Measurements from ENCODE around the gene HPDL. TPM values are rescaled to one million over a fixed set of nuclear protein-coding genes. Genes with fewer than 3 reads are reported as not detected.
A peak's percentile ranks its signal among the peaks of the same experiment; 100 is the strongest.

HPDL gene
- total and polyA plus RNA-seq, 5 donors, result 0.25 to 0.56 (median 0.39) TPM; not detected in 1

- no peaks in the 10 kb centered on the region for H3K9me3 ChIP-seq (ENCODE audit: control insufficient read depth, low read length)
- H3K4me1 ChIP-seq (ENCODE audit: control insufficient read depth, insufficient read depth, low read length), result no peaks in the 10 kb centered on the region
- WGBS, result 86% methylated on average over 10 of the region's 10 CpGs
- H3K27me3 ChIP-seq (ENCODE audit: control insufficient read depth, insufficient read depth), result no peaks in the 10 kb centered on the region
- ATAC-seq (no peak), DNase-seq (no peak)
- intact Hi-C loops (cut with DNase I), result no loop called here
- no peak overlapping the region for H3K27ac ChIP-seq (ENCODE audit: low read length)
- no peak overlapping the region for H3K4me3 ChIP-seq (ENCODE audit: low read length)
These were observed 4.1 kb upstream of the HPDL start for GRCh38 chr1:45322486-45323040.

- no peak for DNase-seq
- Histone ChIP-seq H3K4me3 (ENCODE audit: low read length) (peak overlapping the region; percentile 40), H3K9me3 (ENCODE audit: control insufficient read depth, low read length) (no peaks in the 10 kb centered on the region), H3K27me3 (ENCODE audit: control insufficient read depth, insufficient read depth) (no peaks in the 10 kb centered on the region), H3K4me1 (ENCODE audit: control insufficient read depth, insufficient read depth, low read length) (no peaks in the 10 kb centered on the region), H3K27ac (ENCODE audit: low read length) (no peak overlapping the region)
- 45% methylated on average over 6 of the region's 6 CpGs for WGBS
- intact Hi-C loops (cut with DNase I), result no loop called here
- peak in 1 of 2 donors; percentile 5 for ATAC-seq
These were observed 716 bp upstream of the HPDL start for GRCh38 chr1:45325851-45326506.

GRCh38 chr1:45327644-45328515 is 1.2 kb downstream of the HPDL start:
- intact Hi-C loops (cut with DNase I), result no loop called here
- ATAC-seq (no peak), DNase-seq (peak in 2 of 3 donors; percentile 32 to 64)
- WGBS, result 72% methylated on average over 19 of the region's 19 CpGs
- Histone ChIP-seq H3K27me3 (ENCODE audit: control insufficient read depth, insufficient read depth) (no peaks in the 10 kb centered on the region), H3K4me1 (ENCODE audit: control insufficient read depth, insufficient read depth, low read length) (no peaks in the 10 kb centered on the region), H3K9me3 (ENCODE audit: control insufficient read depth, low read length) (no peaks in the 10 kb centered on the region), H3K4me3 (ENCODE audit: low read length) (no peak overlapping the region), H3K27ac (ENCODE audit: low read length) (no peak overlapping the region)

- intact Hi-C loops (cut with DNase I), result no loop called here
- WGBS, result 69% methylated on average over 5 of the region's 5 CpGs
- no peak for DNase-seq
These were observed 2.0 kb downstream of the HPDL start for GRCh38 chr1:45328680-45329079.

GRCh38 chr1:45329445-45329844 is 2.8 kb downstream of the HPDL start:
- H3K27me3 ChIP-seq (ENCODE audit: control insufficient read depth, insufficient read depth), result no peaks in the 10 kb centered on the region
- H3K9me3 ChIP-seq (ENCODE audit: control insufficient read depth, low read length), result no peaks in the 10 kb centered on the region
- intact Hi-C loops (cut with DNase I), result no loop called here
- H3K4me3 ChIP-seq (ENCODE audit: low read length), result no peak overlapping the region
- no peak for ATAC-seq
- peaks cover 1% of the 10 kb centered on the region for H3K4me1 ChIP-seq (ENCODE audit: control insufficient read depth, insufficient read depth, low read length)
- WGBS, result 72% methylated on average over 4 of the region's 4 CpGs
- H3K27ac ChIP-seq (ENCODE audit: low read length), result no peak overlapping the region
- no peak for DNase-seq

More at GRCh38 chr1:45328680-45329079, 2.0 kb downstream of the HPDL start:
- Histone ChIP-seq H3K9me3 (ENCODE audit: control insufficient read depth, low read length) (no peaks in the 10 kb centered on the region), H3K4me1 (ENCODE audit: control insufficient read depth, insufficient read depth, low read length) (no peaks in the 10 kb centered on the region), H3K4me3 (ENCODE audit: low read length) (no peak overlapping the region), H3K27me3 (ENCODE audit: control insufficient read depth, insufficient read depth) (no peaks in the 10 kb centered on the region), H3K27ac (ENCODE audit: low read length) (no peak overlapping the region)
- ATAC-seq, result no peak

GRCh38 chr1:45331436-45332345 is 5.0 kb downstream of the HPDL start:
- Histone ChIP-seq H3K4me3 (ENCODE audit: low read length) (no peak overlapping the region), H3K9me3 (ENCODE audit: control insufficient read depth, low read length) (no peaks in the 10 kb centered on the region), H3K4me1 (ENCODE audit: control insufficient read depth, insufficient read depth, low read length) (peaks cover 2% of the 10 kb centered on the region), H3K27ac (ENCODE audit: low read length) (no peak overlapping the region), H3K27me3 (ENCODE audit: control insufficient read depth, insufficient read depth) (no peaks in the 10 kb centered on the region)
- DNase-seq, result no peak
- ATAC-seq, result no peak
- intact Hi-C loops (cut with DNase I), result no loop called here
- 98% methylated on average over 18 of the region's 18 CpGs for WGBS

- no peak for DNase-seq
- peaks cover 2% of the 10 kb centered on the region for H3K4me1 ChIP-seq (ENCODE audit: control insufficient read depth, insufficient read depth, low read length)
- 95% methylated on average over 10 of the region's 10 CpGs for WGBS
- no peak for ATAC-seq
- H3K9me3 ChIP-seq (ENCODE audit: control insufficient read depth, low read length), result no peaks in the 10 kb centered on the region
- intact Hi-C loops (cut with DNase I), result no loop called here
- no peaks in the 10 kb centered on the region for H3K27me3 ChIP-seq (ENCODE audit: control insufficient read depth, insufficient read depth)
- H3K4me3 ChIP-seq (ENCODE audit: low read length), result no peak overlapping the region
- no peak overlapping the region for H3K27ac ChIP-seq (ENCODE audit: low read length)
These were observed 5.6 kb downstream of the HPDL start for GRCh38 chr1:45332346-45332720.

- H3K4me1 ChIP-seq (ENCODE audit: control insufficient read depth, insufficient read depth, low read length), result peaks cover 2% of the 10 kb centered on the region
- H3K27ac ChIP-seq (ENCODE audit: low read length), result no peak overlapping the region
- peak in 1 of 2 donors; percentile 48 for ATAC-seq
- intact Hi-C loops (cut with DNase I), result no loop called here
- WGBS, result 61% methylated on average over 9 of the region's 9 CpGs
- H3K4me3 ChIP-seq (ENCODE audit: low read length), result no peak overlapping the region
- H3K9me3 ChIP-seq (ENCODE audit: control insufficient read depth, low read length), result no peaks in the 10 kb centered on the region
- peak; percentile 61 to 79 (median 77) for DNase-seq
- H3K27me3 ChIP-seq (ENCODE audit: control insufficient read depth, insufficient read depth), result no peaks in the 10 kb centered on the region
These were observed 7.9 kb downstream of the HPDL start for GRCh38 chr1:45334308-45335245.

- intact Hi-C loops (cut with DNase I), result no loop called here
- Histone ChIP-seq H3K4me3 (ENCODE audit: low read length) (no peak overlapping the region), H3K4me1 (ENCODE audit: control insufficient read depth, insufficient read depth, low read length) (peaks cover 4% of the 10 kb centered on the region), H3K27me3 (ENCODE audit: control insufficient read depth, insufficient read depth) (no peaks in the 10 kb centered on the region), H3K9me3 (ENCODE audit: control insufficient read depth, low read length) (no peaks in the 10 kb centered on the region), H3K27ac (ENCODE audit: low read length) (no peak overlapping the region)
- no peak for ATAC-seq
- WGBS, result 93% methylated on average over 4 of the region's 4 CpGs
- DNase-seq, result no peak
These were observed 9.2 kb downstream of the HPDL start for GRCh38 chr1:45335855-45336324.

Measured in right cardiac atrium (tissue), 5 donors.